HAP-1 (cell line): Measurements from ENCODE around the gene TSKS.

ENCODE experiments used
- DNase-seq, 2 experiments: peaks; one replicate each; pipeline ENCODE4 v3.0.0-alpha.2; 2016 to 2020; ENCODE audit warnings: low spot score in 2 of 2
- H3K27me3 ChIP-seq: fragments of 250-450 bp; sonication (Bioruptor Pico); 2 replicates; pipeline ENCODE4 v1.5.1; 2020; ENCODE audit warnings: low read depth, mild to moderate bottlenecking, moderate library complexity
- H3K36me3 ChIP-seq: fragments of 250-450 bp; sonication (Bioruptor Pico); replicated peaks from 2 replicates; pipeline ENCODE4 v1.5.1; 2020; ENCODE audit warnings: mild to moderate bottlenecking
- H3K4me1 ChIP-seq: fragments of 250-450 bp; sonication (Bioruptor Pico); 2 replicates; pipeline ENCODE4 v1.5.1; 2020; ENCODE audit warnings: mild to moderate bottlenecking
- H3K4me3 ChIP-seq: fragments of 250-450 bp; sonication (Bioruptor Pico); 2 replicates; pipeline ENCODE4 v1.5.1; 2020; ENCODE audit warnings: mild to moderate bottlenecking, moderate library complexity
- H3K9me3 ChIP-seq: fragments of 250-450 bp; sonication (Bioruptor Pico); 2 replicates; pipeline ENCODE4 v1.5.1; 2020; ENCODE audit warnings: mild to moderate bottlenecking, moderate library complexity
- in situ Hi-C: fragments of 300-500 bp; cut with MboI; formaldehyde crosslinking; loops from 3 replicates; pipeline ENCODE4 v1.14.3; 2020; ENCODE audit warnings: low sequenced_read_pairs, inconsistent platforms, mixed read lengths

The TSKS gene, protein sequence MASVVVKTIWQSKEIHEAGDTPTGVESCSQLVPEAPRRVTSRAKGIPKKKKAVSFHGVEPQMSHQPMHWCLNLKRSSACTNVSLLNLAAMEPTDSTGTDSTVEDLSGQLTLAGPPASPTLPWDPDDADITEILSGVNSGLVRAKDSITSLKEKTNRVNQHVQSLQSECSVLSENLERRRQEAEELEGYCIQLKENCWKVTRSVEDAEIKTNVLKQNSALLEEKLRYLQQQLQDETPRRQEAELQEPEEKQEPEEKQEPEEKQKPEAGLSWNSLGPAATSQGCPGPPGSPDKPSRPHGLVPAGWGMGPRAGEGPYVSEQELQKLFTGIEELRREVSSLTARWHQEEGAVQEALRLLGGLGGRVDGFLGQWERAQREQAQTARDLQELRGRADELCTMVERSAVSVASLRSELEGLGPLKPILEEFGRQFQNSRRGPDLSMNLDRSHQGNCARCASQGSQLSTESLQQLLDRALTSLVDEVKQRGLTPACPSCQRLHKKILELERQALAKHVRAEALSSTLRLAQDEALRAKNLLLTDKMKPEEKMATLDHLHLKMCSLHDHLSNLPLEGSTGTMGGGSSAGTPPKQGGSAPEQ

GRCh38 chr19:49763230-49763629 lies at the start of gene TSKS:
TSS of gene TSKS (minus strand) at chr19:49763306. CDS start at chr19:49763247, 59 bp downstream.
- Histone ChIP-seq H3K27me3 (no peaks in the 10 kb centered on the region), H3K4me3 (no peak within 1 kb of the TSS), H3K9me3 (no peaks in the 10 kb centered on the region), H3K4me1 (peaks cover 5% of the 10 kb centered on the region), H3K36me3 (no peaks in the 10 kb centered on the region)
- in situ Hi-C loops, result no loop called here
- no peak for DNase-seq

- Histone ChIP-seq H3K9me3 (peaks cover 3% of the 10 kb centered on the region; the same call in 1 of the 2 replicates), H3K4me3 (peak overlapping the region; percentile 49), H3K36me3 (no peaks in the 10 kb centered on the region; the same call in 1 of the 2 replicates), H3K27me3 (no peaks in the 10 kb centered on the region), H3K4me1 (peaks cover 11% of the 10 kb centered on the region)
- DNase-seq, result no peak
- in situ Hi-C loops, result no loop called here
Measured at GRCh38 chr19:49812452-49812996, 49.4 kb upstream of the TSKS start.

DNA sequence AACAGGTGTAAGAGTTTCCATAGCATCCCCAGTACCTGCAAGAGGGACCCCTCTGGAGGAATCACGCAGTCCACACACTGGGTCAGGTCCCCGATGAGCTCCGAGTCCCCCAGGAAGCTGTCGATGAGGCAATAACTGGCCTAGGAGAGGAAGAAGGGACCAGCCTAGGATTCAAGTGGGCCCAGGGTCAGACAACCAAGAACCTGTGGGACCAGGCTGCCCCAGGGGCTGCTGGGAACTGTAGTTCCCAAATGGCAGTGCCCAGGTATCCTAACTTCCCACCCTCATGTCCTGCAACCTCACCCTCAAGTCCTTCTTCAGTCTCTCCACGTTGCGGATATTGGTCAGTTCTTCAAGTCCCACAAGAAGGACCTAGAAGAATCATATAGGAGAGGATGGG lies 48.2 kb upstream of the TSKS start:
- in situ Hi-C loops, result no loop called here
- no peak overlapping the region for H3K4me3 ChIP-seq
- H3K27me3 ChIP-seq, result no peaks in the 10 kb centered on the region
- H3K36me3 ChIP-seq, result peaks cover 3% of the 10 kb centered on the region; the same call in 1 of the 2 replicates
- H3K4me1 ChIP-seq, result peaks cover 7% of the 10 kb centered on the region
- DNase-seq, result no peak
- H3K9me3 ChIP-seq, result peaks cover 3% of the 10 kb centered on the region; the same call in 1 of the 2 replicates

- no peak overlapping the region for H3K4me3 ChIP-seq
- in situ Hi-C loops, result no loop called here
- peaks cover 7% of the 10 kb centered on the region for H3K4me1 ChIP-seq
Measured at GRCh38 chr19:49809941-49810389, 46.9 kb upstream of the TSKS start.

DNA sequence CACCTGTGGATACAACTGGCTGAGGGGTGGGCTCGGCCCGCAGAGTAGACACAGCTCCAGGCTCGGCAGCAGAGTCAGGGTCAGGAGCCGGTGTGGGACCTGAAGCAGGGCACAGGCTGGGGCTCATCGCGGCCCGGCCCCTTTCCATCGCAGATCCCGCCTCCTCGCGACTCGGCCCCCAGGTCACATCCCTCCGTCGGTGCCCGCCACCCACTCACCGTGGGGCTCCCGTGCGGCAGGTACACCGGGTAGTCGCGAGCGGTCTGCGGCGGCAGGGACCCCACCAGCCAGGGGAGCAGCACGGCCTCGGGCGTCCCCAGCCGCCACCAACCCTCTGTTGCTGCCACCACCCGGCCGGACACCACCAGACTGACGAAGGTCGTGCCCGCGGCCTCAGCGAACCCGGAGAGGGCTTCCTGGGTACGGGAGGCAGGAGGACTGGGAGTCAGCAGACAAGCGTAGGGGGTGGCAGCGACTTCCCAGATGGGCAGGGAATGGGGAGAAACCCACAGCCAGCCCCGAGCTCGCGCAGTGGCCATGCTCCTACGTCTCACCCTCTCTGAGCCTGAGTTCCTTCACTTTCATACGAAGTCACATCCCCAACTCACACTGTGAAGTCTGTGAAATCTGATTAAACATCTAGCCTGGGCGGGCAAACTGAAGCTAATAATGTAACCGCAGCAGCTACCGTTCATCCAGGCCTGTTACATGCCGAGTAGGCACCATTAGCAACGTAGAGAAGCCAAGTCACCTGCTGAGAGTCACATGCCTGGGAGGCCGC lies 46.2 kb upstream of the TSKS start:
- in situ Hi-C loops, result no loop called here
- Histone ChIP-seq H3K4me1 (peaks cover 7% of the 10 kb centered on the region), H3K4me3 (no peak overlapping the region), H3K27me3 (no peaks in the 10 kb centered on the region), H3K36me3 (peaks cover 6% of the 10 kb centered on the region), H3K9me3 (peaks cover 3% of the 10 kb centered on the region; the same call in 1 of the 2 replicates)
- no peak for DNase-seq

More at GRCh38 chr19:49809941-49810389, 46.9 kb upstream of the TSKS start:
- no peaks in the 10 kb centered on the region for H3K27me3 ChIP-seq
- DNase-seq, result no peak
- H3K36me3 ChIP-seq, result peaks cover 6% of the 10 kb centered on the region
- peaks cover 3% of the 10 kb centered on the region; the same call in 1 of the 2 replicates for H3K9me3 ChIP-seq

GRCh38 chr19:49808711-49809159 lies 45.6 kb upstream of the TSKS start:
- no peaks in the 10 kb centered on the region for H3K27me3 ChIP-seq
- DNase-seq, result peak in 1 of 2 experiments; percentile 77
- H3K9me3 ChIP-seq, result peaks cover 3% of the 10 kb centered on the region; the same call in 1 of the 2 replicates
- H3K4me1 ChIP-seq, result peaks cover 3% of the 10 kb centered on the region
- no peak overlapping the region for H3K4me3 ChIP-seq
- peaks cover 8% of the 10 kb centered on the region for H3K36me3 ChIP-seq
- in situ Hi-C loops, result no loop called here

DNA sequence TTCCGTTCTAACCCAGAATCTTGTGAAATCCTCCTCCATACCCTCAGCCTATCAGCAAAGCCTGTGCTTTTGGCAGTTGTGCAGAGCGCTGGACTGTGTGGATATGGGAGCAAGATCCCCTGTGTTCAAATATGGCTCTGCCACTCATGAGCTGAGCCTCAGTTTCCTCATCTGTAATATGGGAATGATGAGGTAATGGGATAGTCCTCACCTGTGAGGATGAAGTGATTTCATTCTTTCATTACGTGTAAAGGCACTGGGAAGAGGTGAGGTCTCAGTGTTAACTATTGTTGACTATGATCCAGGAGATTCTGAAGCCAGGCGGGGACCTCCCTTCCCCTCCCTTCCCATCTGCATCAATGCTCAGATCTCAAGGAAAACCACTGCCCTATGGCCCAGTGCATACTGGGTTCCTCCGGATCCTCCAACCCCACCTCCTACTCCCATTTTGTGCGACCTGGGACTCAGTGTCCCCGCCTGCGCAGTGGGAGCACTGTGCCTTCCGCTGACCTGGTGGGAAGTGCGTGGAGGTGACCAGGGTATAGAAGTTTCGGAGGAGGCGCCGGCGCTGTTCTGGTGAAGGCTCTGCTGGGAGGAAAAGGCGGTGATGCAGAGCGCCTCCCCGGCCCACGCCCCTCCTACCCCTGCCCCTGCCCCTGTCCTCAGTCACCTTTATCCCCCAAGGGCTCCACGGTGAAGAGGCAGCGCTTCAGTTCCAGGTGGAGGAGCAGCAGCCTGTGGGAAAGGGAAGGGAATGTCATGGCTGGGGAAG lies 45.0 kb upstream of the TSKS start:
- Histone ChIP-seq H3K36me3 (peaks cover 15% of the 10 kb centered on the region), H3K9me3 (peaks cover 3% of the 10 kb centered on the region; the same call in 1 of the 2 replicates), H3K4me1 (peaks cover 3% of the 10 kb centered on the region), H3K27me3 (no peaks in the 10 kb centered on the region), H3K4me3 (no peak overlapping the region)
- in situ Hi-C loops, result no loop called here
- DNase-seq, result no peak

GRCh38 chr19:49807058-49807903 lies 44.2 kb upstream of the TSKS start:
- Histone ChIP-seq H3K4me3 (no peak overlapping the region), H3K27me3 (no peaks in the 10 kb centered on the region), H3K36me3 (peaks cover 20% of the 10 kb centered on the region), H3K9me3 (no peaks in the 10 kb centered on the region), H3K4me1 (no peaks in the 10 kb centered on the region)
- in situ Hi-C loops, result no loop called here
- DNase-seq, result no peak

GRCh38 chr19:49806620-49806959 lies 43.5 kb upstream of the TSKS start:
- Histone ChIP-seq H3K36me3 (peaks cover 20% of the 10 kb centered on the region), H3K4me3 (no peak overlapping the region), H3K27me3 (no peaks in the 10 kb centered on the region), H3K9me3 (no peaks in the 10 kb centered on the region), H3K4me1 (no peaks in the 10 kb centered on the region)
- in situ Hi-C loops, result no loop called here
- DNase-seq, result no peak

- Histone ChIP-seq H3K27me3 (no peaks in the 10 kb centered on the region), H3K4me3 (no peak overlapping the region), H3K4me1 (no peaks in the 10 kb centered on the region), H3K9me3 (no peaks in the 10 kb centered on the region), H3K36me3 (peaks cover 20% of the 10 kb centered on the region)
- DNase-seq, result no peak
- in situ Hi-C loops, result no loop called here
Measured at GRCh38 chr19:49805822-49806619, 42.9 kb upstream of the TSKS start.

GRCh38 chr19:49803529-49803856 lies 40.4 kb upstream of the TSKS start:
- H3K9me3 ChIP-seq, result no peaks in the 10 kb centered on the region
- in situ Hi-C loops, result no loop called here
- no peak for DNase-seq
- H3K27me3 ChIP-seq, result no peaks in the 10 kb centered on the region
- H3K4me3 ChIP-seq, result no peak overlapping the region
- peaks cover 39% of the 10 kb centered on the region for H3K36me3 ChIP-seq
- no peaks in the 10 kb centered on the region for H3K4me1 ChIP-seq
